OCI-LY1 (cell line): ENCODE data around the gene IL1R2.

Experiments
- EZH2 ChIP-seq: fragments of 200-600 bp; sonication (generic), shearing (Covaris generic); IDR thresholded peaks from 2 replicates; pipeline ENCODE4 v1.8.0; 2017; ENCODE audit warnings: borderline replicate concordance, mixed run types, mild to moderate bottlenecking, antibody characterized with exemption, low read length, moderate library complexity, mixed read lengths
- TF ChIP-seq, protein P1 (sequence below): fragments of 200-600 bp; sonication (generic), shearing (Covaris generic); IDR thresholded peaks from 2 replicates; pipeline ENCODE4 v1.5.1; 2017; ENCODE audit warnings: mild to moderate bottlenecking, antibody characterized with exemption, low read length, moderate library complexity, mixed read lengths

- TF ChIP-seq, protein P1, sequence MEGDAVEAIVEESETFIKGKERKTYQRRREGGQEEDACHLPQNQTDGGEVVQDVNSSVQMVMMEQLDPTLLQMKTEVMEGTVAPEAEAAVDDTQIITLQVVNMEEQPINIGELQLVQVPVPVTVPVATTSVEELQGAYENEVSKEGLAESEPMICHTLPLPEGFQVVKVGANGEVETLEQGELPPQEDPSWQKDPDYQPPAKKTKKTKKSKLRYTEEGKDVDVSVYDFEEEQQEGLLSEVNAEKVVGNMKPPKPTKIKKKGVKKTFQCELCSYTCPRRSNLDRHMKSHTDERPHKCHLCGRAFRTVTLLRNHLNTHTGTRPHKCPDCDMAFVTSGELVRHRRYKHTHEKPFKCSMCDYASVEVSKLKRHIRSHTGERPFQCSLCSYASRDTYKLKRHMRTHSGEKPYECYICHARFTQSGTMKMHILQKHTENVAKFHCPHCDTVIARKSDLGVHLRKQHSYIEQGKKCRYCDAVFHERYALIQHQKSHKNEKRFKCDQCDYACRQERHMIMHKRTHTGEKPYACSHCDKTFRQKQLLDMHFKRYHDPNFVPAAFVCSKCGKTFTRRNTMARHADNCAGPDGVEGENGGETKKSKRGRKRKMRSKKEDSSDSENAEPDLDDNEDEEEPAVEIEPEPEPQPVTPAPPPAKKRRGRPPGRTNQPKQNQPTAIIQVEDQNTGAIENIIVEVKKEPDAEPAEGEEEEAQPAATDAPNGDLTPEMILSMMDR, result no peak
- no peak for TF ChIP-seq EZH2
Measured at GRCh38 chr2:102075479-102075878, 83.7 kb downstream of the IL1R2 start.
